Measurements from ENCODE around the gene CBL. TPM values are rescaled to one million over a fixed set of nuclear protein-coding genes. Genes with fewer than 3 reads are reported as not detected.

The CBL gene
- total and polyA plus RNA-seq, 10 of the 15 experiments (the other 5 are each of a cell fraction or from before 2014, with no cell fraction given) = 3.9 to 27.1 (median 9.5) TPM

DNA sequence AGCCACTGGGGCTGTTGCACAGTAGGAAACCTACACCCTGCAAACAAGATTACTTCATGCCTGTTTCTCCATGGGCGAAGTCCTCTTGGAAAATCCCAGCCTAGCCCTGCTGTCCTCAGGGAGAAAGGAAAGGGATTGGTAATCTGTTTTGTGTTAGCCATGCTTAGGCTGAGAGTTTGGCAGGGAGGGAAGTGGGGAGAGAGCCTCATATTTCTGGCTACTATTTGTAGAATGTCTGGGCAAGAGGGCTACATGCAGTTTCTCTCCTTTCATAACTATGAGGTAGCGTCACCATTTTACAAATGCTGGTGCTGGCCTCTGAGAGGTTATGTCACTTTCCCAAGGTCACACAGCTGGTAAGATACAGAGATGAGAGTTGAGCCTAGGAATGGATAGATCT is 141.1 kb downstream of the CBL start:
- BruUV-seq (replicated peaks) = no TSS peak
- no peaks in the 10 kb centered on the region; a peak in 1 of 4 replicates for H3K27me3 ChIP-seq (replicated peaks in 1 of 2; ENCODE audit: control insufficient read depth in 2 of 2, insufficient read depth in 2 of 2, low read length in 1 of 2)
- WGBS (ENCODE audit: insufficient coverage, insufficient replicate concordance, low lambda C conversion rate, missing lambda C conversion rate) = 20% methylated on average over 2 of the region's 2 CpGs
- intact Hi-C loops (cut with micrococcal nuclease; ENCODE audit: unreplicated experiment) = no loop called here
- no peak overlapping the region for H3K4me3 ChIP-seq
- FAIRE-seq (no peak), ATAC-seq (no peak), DNase-seq (ENCODE audit: low read depth, low spot score) (no peak)
- ChIA-PET SMC1A (ENCODE audit: uncharacterized antibody, unreplicated experiment) (no interaction called here), POLR2A (no interaction called here), RAD21 (ENCODE audit: unreplicated experiment) (no interaction called here), CTCF (interaction anchor here (1.2 to 3.0 kb wide), 2 partner anchors 9 kb away, joined by 6 to 13 read pairs; no protein-coding TSS in a partner anchor)
- no peaks in the 10 kb centered on the region for H3K36me3 ChIP-seq (ENCODE audit: control insufficient read depth in 2 of 2, insufficient read depth in 2 of 2, low read length in 1 of 2)
- no peaks in the 10 kb centered on the region for H3K9me3 ChIP-seq (replicated peaks; ENCODE audit: control insufficient read depth, insufficient read depth, low read length)
- H3K27ac ChIP-seq (ENCODE audit: control insufficient read depth, insufficient read depth) = no peak overlapping the region
- no peak overlapping the region for H3K4me2 ChIP-seq (ENCODE audit: control insufficient read depth, insufficient read depth)
- H3K9ac ChIP-seq (ENCODE audit: control insufficient read depth, insufficient read depth, low read length) = no peak overlapping the region
- no peaks in the 10 kb centered on the region for H4K20me1 ChIP-seq (ENCODE audit: control insufficient read depth, insufficient read depth)
- TF ChIP-seq NFXL1 (IDR thresholded peaks at IDR 0.05; ENCODE audit: borderline replicate concordance) = no peak
- TF ChIP-seq, protein P1, sequence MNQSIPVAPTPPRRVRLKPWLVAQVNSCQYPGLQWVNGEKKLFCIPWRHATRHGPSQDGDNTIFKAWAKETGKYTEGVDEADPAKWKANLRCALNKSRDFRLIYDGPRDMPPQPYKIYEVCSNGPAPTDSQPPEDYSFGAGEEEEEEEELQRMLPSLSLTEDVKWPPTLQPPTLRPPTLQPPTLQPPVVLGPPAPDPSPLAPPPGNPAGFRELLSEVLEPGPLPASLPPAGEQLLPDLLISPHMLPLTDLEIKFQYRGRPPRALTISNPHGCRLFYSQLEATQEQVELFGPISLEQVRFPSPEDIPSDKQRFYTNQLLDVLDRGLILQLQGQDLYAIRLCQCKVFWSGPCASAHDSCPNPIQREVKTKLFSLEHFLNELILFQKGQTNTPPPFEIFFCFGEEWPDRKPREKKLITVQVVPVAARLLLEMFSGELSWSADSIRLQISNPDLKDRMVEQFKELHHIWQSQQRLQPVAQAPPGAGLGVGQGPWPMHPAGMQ (IDR thresholded peaks at IDR 0.05; ENCODE audit: borderline replicate concordance) = no peak
- no peak for TF ChIP-seq CBX5 (IDR thresholded peaks at IDR 0.05; ENCODE audit: low read depth)
- no peak for TF ChIP-seq CHD2 (IDR thresholded peaks at IDR 0.05; ENCODE audit: borderline replicate concordance, low read depth, low read length)
- TF ChIP-seq ZBED1 (IDR thresholded peaks at IDR 0.05; ENCODE audit: borderline replicate concordance) = no peak
- no peak for TF ChIP-seq MYC (IDR thresholded peaks at IDR 0.05; ENCODE audit: insufficient read depth, insufficient read length, insufficient replicate concordance, low read length, severe bottlenecking)
- TF ChIP-seq TAF1 (IDR thresholded peaks at IDR 0.05; ENCODE audit: borderline replicate concordance, low read depth, low read length) = no peak
- TF ChIP-seq RB1 (IDR thresholded peaks at IDR 0.05; ENCODE audit: borderline replicate concordance) = no peak
- TF ChIP-seq ZNF217 (IDR thresholded peaks at IDR 0.05) = no peak
- no peak for TF ChIP-seq NFYA (IDR thresholded peaks at IDR 0.05; ENCODE audit: borderline replicate concordance, low read depth, low read length)
- TF ChIP-seq BHLHE40 (IDR thresholded peaks at IDR 0.05; ENCODE audit: borderline replicate concordance in 1 of 2, low read depth in 2 of 2, low read length in 1 of 2) = no peak
- in situ Hi-C loops (cut with MboI) = no loop called here
- H2AFZ ChIP-seq (ENCODE audit: control insufficient read depth, low read depth, low read length) = no peak overlapping the region
- H3K79me2 ChIP-seq (ENCODE audit: control insufficient read depth, insufficient read depth, low read length) = no peaks in the 10 kb centered on the region
- H3K4me1 ChIP-seq (ENCODE audit: control insufficient read depth, insufficient read depth, low read length) = no peaks in the 10 kb centered on the region

Data from GM12878 (cell line).